ENCODE results near the gene PCBP3. TPM values are rescaled to one million over a fixed set of nuclear protein-coding genes. Genes with fewer than 3 reads are reported as not detected.
"Not testable (repeated sequence)": the region's sequence is repeated elsewhere in the genome, so short reads cannot be mapped to it uniquely, and the experiment has no call there.

The PCBP3 gene
- polyA plus RNA-seq, 3 donors, result 1.7 to 2.5 (median 2.4) TPM

GRCh38 chr21:45969921-45970673 lies 326.6 kb downstream of the PCBP3 start:
- no peak for DNase-seq (ENCODE audit: extremely low read depth in 1 of 11, low read depth in 9 of 11, low spot score in 4 of 11)

DNA sequence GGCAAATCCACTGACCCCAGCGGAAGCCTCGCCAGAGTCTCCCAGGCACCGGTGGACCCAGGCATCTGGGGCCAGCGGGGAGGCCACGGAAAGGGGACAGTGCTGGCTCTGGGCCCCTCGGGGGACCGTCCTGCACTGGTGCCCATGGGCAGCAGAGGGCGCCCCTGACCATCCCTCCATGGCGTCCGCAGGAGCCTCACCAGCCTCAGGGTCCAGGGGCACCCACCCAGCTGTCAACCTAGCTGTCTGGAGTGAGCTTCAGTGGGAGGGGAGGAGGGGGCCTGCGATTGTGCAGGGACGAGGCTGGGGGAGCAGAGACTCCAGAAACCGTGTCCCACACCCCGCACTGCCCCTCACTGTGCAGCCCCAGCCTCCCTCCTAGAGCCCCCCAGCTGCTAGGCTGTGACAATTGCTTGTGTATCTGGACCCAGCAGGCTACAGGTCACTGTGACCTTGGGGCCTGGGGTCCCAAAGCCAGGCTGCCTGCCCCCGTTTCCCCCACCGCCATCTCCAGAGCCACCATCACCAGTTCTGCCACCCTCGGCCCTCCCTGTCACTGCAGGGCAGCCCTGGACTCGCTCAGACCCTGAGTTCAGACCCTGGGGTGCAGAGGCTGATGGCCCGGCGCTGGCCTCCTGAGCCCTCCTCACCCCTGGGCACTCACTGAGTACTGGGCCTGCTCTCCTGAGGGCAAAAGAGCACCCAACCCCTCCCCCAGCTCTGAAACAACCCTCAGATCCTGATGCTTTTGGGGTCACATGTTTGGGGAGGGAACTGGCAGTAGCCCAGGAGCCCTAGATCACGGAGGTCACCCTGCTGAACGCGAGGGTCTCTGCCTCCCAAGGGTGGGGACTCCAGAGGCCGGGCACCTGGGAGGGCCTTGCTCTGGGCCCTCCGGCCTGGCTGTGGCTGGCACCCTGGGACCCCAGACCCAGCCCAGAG lies 327.4 kb downstream of the PCBP3 start:
- DNase-seq (ENCODE audit: extremely low read depth in 1 of 11, low read depth in 9 of 11, low spot score in 4 of 11), result no peak

DNA sequence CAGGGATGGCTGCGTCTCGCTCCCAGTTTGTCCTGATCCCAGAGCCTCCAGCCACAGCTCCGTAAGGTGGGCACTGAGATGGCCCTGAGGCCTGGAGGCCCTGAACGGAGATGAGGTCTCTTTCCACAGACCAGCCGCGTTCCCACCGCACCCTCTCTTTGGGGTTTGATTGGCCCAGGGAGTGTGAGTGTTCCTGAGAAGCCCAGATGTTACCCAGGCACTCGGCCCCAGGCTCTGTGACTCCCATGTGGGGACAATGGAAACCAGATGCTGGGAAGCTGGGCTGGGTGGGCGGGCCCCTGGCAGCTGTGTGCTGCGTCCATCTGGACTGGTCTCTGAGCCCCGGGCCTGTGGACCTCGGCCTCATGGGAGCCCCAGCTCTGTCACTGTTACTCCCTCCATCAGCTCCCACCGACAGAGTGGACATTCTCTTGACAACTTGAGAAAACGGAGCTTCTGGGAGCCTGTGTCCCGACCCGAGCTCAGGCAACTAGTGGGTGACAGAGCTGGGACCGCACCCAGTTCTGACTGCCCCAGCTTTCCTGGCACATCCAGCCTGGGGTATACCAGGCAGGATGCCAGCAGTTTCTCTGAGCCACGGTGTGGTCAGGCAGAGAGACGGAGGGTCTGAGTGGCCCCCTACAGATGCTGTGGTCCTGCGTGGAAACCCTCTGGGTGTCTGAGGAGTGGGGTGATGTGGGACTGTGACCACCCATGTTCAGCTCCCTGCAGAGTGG lies 328.3 kb downstream of the PCBP3 start:
- DNase-seq (ENCODE audit: extremely low read depth in 1 of 11, low read depth in 9 of 11, low spot score in 4 of 11), result no peak

DNA sequence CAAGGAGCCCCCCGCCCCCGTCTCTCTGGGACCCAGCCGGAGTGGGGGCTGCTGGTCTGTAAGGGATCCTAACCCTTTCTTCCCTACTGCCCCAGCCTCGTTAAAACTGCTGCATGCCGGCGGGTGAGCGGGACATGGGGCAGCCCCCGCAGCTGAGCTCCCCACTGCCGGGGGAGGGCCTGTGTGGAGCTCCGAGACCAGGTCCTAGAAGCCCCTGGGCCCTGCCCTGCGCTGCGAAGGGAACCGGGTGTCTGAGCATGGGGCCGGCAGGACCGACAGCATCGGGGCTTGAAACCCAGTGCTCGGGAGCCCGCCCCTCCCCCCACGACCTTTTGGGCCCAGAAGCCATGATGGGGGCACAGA lies 328.8 kb downstream of the PCBP3 start:
- DNase-seq (ENCODE audit: extremely low read depth in 1 of 11, low read depth in 9 of 11, low spot score in 4 of 11), result no peak

DNA sequence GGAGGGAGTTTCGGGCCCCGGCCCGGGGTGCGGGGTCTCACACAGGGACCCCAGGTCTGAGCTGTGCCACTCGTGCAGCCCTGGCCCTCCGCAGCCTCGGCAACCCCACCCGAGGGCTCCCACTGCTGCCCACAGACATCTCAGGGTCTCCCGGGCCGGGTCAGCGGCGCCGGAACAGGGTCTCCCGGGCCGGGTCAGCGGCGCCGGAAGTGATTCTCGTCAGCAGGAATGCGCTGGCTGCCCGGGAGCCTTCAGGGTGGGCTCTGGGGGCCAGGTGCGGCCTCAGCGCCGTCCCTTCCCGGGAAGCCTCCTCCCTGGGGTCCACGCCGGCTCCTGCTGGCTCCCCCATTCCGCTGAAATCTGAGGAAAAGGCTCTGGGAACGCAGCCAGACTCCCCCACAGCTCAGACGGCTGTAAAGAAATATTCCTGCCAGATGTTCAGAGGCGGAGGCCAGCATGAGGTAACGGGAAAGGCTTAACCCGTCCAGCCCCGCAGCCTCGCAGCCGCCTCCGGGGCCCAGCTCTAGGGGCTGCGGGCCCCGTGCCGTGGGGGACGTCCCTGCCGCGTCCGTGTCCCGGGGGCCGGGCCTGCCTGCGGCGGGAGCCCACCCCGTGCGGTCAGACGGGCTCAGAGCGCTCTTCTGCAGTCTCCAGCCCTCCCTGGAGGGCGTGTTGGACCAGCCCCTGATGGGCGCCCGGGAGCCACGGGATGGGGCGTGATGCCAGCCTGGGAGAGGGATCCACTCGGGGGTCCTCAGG lies 329.4 kb downstream of the PCBP3 start:
- DNase-seq (ENCODE audit: extremely low read depth in 1 of 11, low read depth in 9 of 11, low spot score in 4 of 11), result peak in 8 of 11 donors; percentile 84 to 92 (median 88)

- DNase-seq (ENCODE audit: extremely low read depth in 1 of 11, low read depth in 9 of 11, low spot score in 4 of 11), result peak in 7 of 11 donors; percentile 79 to 87 (median 84)
These were observed 330.0 kb downstream of the PCBP3 start for GRCh38 chr21:45973475-45974072.

- DNase-seq (ENCODE audit: extremely low read depth in 1 of 11, low read depth in 9 of 11, low spot score in 4 of 11), result no peak
These were observed 330.8 kb downstream of the PCBP3 start for GRCh38 chr21:45974073-45975019.

GRCh38 chr21:45975020-45975666 lies 331.6 kb downstream of the PCBP3 start:
- DNase-seq (ENCODE audit: extremely low read depth in 1 of 11, low read depth in 9 of 11, low spot score in 4 of 11), result no peak

GRCh38 chr21:45975667-45976409 lies 332.3 kb downstream of the PCBP3 start:
- DNase-seq (ENCODE audit: extremely low read depth in 1 of 11, low read depth in 9 of 11, low spot score in 4 of 11), result not testable (repeated sequence)

- DNase-seq (ENCODE audit: extremely low read depth in 1 of 11, low read depth in 9 of 11, low spot score in 4 of 11), result no peak
These were observed 333.3 kb downstream of the PCBP3 start for GRCh38 chr21:45976701-45977311.

- no peak for DNase-seq (ENCODE audit: extremely low read depth in 1 of 11, low read depth in 9 of 11, low spot score in 4 of 11)
These were observed 333.9 kb downstream of the PCBP3 start for GRCh38 chr21:45977396-45977795.

DNA sequence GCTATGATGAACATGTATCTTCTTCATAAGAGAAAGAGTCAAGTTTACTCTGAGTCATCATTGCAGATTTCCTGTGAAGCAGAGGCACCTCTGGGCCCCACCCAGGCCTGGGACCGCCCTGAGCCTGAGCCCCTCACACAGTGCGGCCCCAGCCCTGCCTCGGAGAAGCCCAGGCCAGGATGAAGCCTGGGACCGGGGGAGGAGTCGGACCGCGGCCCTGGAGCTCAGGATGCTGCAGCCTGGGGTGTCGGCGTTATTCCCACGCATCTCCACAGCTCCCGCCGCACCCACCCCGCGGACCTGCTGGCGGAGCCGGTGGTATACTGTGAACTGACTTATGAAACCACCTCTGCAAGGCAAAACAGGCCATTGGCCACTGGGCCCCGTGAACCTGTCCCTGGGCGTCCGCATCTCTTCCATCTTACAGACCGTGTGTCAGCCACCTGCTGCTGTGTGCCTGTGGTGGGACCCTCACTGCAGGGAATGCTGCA lies 335.7 kb downstream of the PCBP3 start:
- DNase-seq (ENCODE audit: extremely low read depth in 1 of 11, low read depth in 9 of 11, low spot score in 4 of 11), result no peak

DNA sequence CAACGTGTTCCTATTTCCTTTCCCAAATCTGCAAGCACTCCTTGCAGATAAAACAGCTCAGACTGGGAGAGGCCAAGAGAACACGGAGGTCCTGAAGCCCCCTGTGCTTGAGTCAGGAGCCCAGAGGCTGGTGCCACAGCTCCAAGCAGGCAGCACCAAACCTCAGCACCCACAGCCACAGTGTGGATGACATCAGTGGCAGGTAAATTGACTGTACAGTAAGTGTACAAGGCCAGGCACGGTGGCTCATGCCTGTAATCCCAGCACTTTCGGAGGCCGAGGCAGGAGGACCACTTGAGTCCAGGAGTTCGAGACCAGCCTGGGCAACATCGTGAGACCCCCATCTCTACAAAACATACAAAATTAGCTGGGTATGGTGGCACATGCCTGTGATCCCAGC lies 336.1 kb downstream of the PCBP3 start:
- no peak for DNase-seq (ENCODE audit: extremely low read depth in 1 of 11, low read depth in 9 of 11, low spot score in 4 of 11)

DNA sequence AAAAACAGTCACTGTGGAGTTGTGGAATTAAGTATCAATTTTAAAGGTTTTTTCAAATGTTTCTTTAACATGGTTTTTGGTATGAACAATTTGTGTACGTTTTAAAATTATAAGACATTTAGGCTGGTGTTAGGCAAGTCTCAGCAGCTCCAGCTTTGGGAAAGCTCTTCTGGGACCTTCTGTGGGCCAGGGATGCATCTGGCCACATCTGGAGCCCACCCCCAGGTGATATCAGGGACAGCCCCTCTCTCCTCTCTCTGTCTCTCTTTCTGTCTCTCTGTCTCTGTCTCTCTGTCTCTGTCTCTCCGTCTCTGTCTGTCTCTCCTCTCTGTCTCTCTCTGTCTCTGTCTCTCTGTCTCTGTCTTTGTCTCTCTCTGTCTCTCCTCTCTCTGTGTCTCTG lies 336.7 kb downstream of the PCBP3 start:
- DNase-seq (ENCODE audit: extremely low read depth in 1 of 11, low read depth in 9 of 11, low spot score in 4 of 11), result no peak

GRCh38 chr21:45980697-45981096 lies 337.2 kb downstream of the PCBP3 start:
- no peak for DNase-seq (ENCODE audit: extremely low read depth in 1 of 11, low read depth in 9 of 11, low spot score in 4 of 11)
